ENCODE results near the gene USP40. TPM values are rescaled to one million over a fixed set of nuclear protein-coding genes. Genes with fewer than 3 reads are reported as not detected.

USP40 gene
- total and polyA plus RNA-seq, 2 experiments from 2014 or later: 20.4 to 25.9 TPM

- no peaks in the 10 kb centered on the region for H3K9me2 ChIP-seq (replicated peaks; ENCODE audit: insufficient read depth)
- no peak overlapping the region for H2AFZ ChIP-seq
- H3K79me2 ChIP-seq: no peaks in the 10 kb centered on the region
- DNase-seq (ENCODE audit: low spot score): no peak
- no peaks in the 10 kb centered on the region for H3K36me3 ChIP-seq (replicated peaks; ENCODE audit: insufficient read depth, low read depth)
- 95% methylated on average over 3 of the region's 3 CpGs for WGBS (ENCODE audit: low lambda C conversion rate, missing lambda C conversion rate)
- no peak for TF ChIP-seq EZH2phosphoT487 (IDR thresholded peaks at IDR 0.05; ENCODE audit: low read depth, severe bottlenecking, unreplicated experiment)
- no peak for TF ChIP-seq EZH2 (IDR thresholded peaks at IDR 0.05; ENCODE audit: borderline replicate concordance)
- TF ChIP-seq CTCF (IDR thresholded peaks at IDR 0.05; ENCODE audit: poor library complexity): no peak
- no peaks in the 10 kb centered on the region for H3K27me3 ChIP-seq
- H3K4me1 ChIP-seq (ENCODE audit: insufficient read depth): no peaks in the 10 kb centered on the region
- H4K20me1 ChIP-seq (ENCODE audit: insufficient read depth, poor library complexity, severe bottlenecking): no peaks in the 10 kb centered on the region
- H3K27ac ChIP-seq: no peak overlapping the region
- H3K4me3 ChIP-seq: no peak overlapping the region
- H3K9me3 ChIP-seq (ENCODE audit: low read depth): no peaks in the 10 kb centered on the region
- H3K4me2 ChIP-seq: no peak overlapping the region
Measured at GRCh38 chr2:233604826-233605225, 38.2 kb upstream of the USP40 start.

- TF ChIP-seq EZH2 (IDR thresholded peaks at IDR 0.05; ENCODE audit: borderline replicate concordance) (no peak), EZH2phosphoT487 (IDR thresholded peaks at IDR 0.05; ENCODE audit: low read depth, severe bottlenecking, unreplicated experiment) (no peak), CTCF (IDR thresholded peaks at IDR 0.05; ENCODE audit: poor library complexity) (no peak)
- no peaks in the 10 kb centered on the region for H3K9me3 ChIP-seq (ENCODE audit: low read depth)
- no peak overlapping the region for H3K4me2 ChIP-seq
- no peak for DNase-seq (ENCODE audit: low spot score)
- no peaks in the 10 kb centered on the region for H3K4me1 ChIP-seq (ENCODE audit: insufficient read depth)
- H3K9me2 ChIP-seq (replicated peaks; ENCODE audit: insufficient read depth): no peaks in the 10 kb centered on the region
- H4K20me1 ChIP-seq (ENCODE audit: insufficient read depth, poor library complexity, severe bottlenecking): no peaks in the 10 kb centered on the region
- no peaks in the 10 kb centered on the region for H3K79me2 ChIP-seq
- H2AFZ ChIP-seq: no peak overlapping the region
- H3K27me3 ChIP-seq: no peaks in the 10 kb centered on the region
- no peak overlapping the region for H3K4me3 ChIP-seq
- 83% methylated on average over 4 of the region's 4 CpGs for WGBS (ENCODE audit: low lambda C conversion rate, missing lambda C conversion rate)
- no peaks in the 10 kb centered on the region for H3K36me3 ChIP-seq (replicated peaks; ENCODE audit: insufficient read depth, low read depth)
- no peak overlapping the region for H3K27ac ChIP-seq
Measured at GRCh38 chr2:233603520-233603919, 36.9 kb upstream of the USP40 start.

- DNase-seq (ENCODE audit: low spot score): no peak
- Histone ChIP-seq H2AFZ (no peak overlapping the region), H3K9me2 (replicated peaks; ENCODE audit: insufficient read depth) (no peaks in the 10 kb centered on the region), H3K36me3 (replicated peaks; ENCODE audit: insufficient read depth, low read depth) (no peaks in the 10 kb centered on the region), H3K27me3 (no peaks in the 10 kb centered on the region), H3K27ac (no peak overlapping the region), H4K20me1 (ENCODE audit: insufficient read depth, poor library complexity, severe bottlenecking) (no peaks in the 10 kb centered on the region), H3K79me2 (no peaks in the 10 kb centered on the region), H3K4me1 (ENCODE audit: insufficient read depth) (no peaks in the 10 kb centered on the region), H3K4me2 (no peak overlapping the region), H3K4me3 (no peak overlapping the region), H3K9me3 (ENCODE audit: low read depth) (no peaks in the 10 kb centered on the region)
- no peak for TF ChIP-seq EZH2phosphoT487 (IDR thresholded peaks at IDR 0.05; ENCODE audit: low read depth, severe bottlenecking, unreplicated experiment)
- no peak for TF ChIP-seq EZH2 (IDR thresholded peaks at IDR 0.05; ENCODE audit: borderline replicate concordance)
- WGBS (ENCODE audit: low lambda C conversion rate, missing lambda C conversion rate): 74% methylated on average over 1 of the region's 1 CpG
Measured at GRCh38 chr2:233602076-233602475, 35.5 kb upstream of the USP40 start.

- no peak overlapping the region for H3K4me2 ChIP-seq
- TF ChIP-seq CTCF (IDR thresholded peaks at IDR 0.05; ENCODE audit: poor library complexity) (no peak), EZH2phosphoT487 (IDR thresholded peaks at IDR 0.05; ENCODE audit: low read depth, severe bottlenecking, unreplicated experiment) (no peak), EZH2 (IDR thresholded peaks at IDR 0.05; ENCODE audit: borderline replicate concordance) (no peak)
- H3K36me3 ChIP-seq (replicated peaks; ENCODE audit: insufficient read depth, low read depth): no peaks in the 10 kb centered on the region
Measured at GRCh38 chr2:233600386-233600785, 33.8 kb upstream of the USP40 start.

More at GRCh38 chr2:233600386-233600785, 33.8 kb upstream of the USP40 start:
- Histone ChIP-seq H2AFZ (no peak overlapping the region), H3K27ac (no peak overlapping the region), H3K9me2 (replicated peaks; ENCODE audit: insufficient read depth) (no peaks in the 10 kb centered on the region), H3K4me3 (no peak overlapping the region), H3K9me3 (ENCODE audit: low read depth) (no peaks in the 10 kb centered on the region), H3K27me3 (no peaks in the 10 kb centered on the region), H3K4me1 (ENCODE audit: insufficient read depth) (no peaks in the 10 kb centered on the region), H4K20me1 (ENCODE audit: insufficient read depth, poor library complexity, severe bottlenecking) (no peaks in the 10 kb centered on the region), H3K79me2 (no peaks in the 10 kb centered on the region)
- 90% methylated on average over 2 of the region's 2 CpGs for WGBS (ENCODE audit: low lambda C conversion rate, missing lambda C conversion rate)
- DNase-seq (ENCODE audit: low spot score): no peak
